GM08714 (cell line): Measurements from ENCODE around the gene CTDSPL2.
"Not testable (repeated sequence)": the region's sequence is repeated elsewhere in the genome, so short reads cannot be mapped to it uniquely, and the experiment has no call there.

Experiments used
- H3K4me3 ChIP-seq: fragments of 200-500 bp; sonication (Bioruptor generic); 2 replicates; pipeline ENCODE4 v1.5.1; 2014; ENCODE audit warnings: mild to moderate bottlenecking, low read length, inconsistent platforms
- ZNF274 ChIP-seq: IDR thresholded peaks from 2 replicates; pipeline ENCODE4 v1.6.1; 2012; ENCODE audit warnings: mild to moderate bottlenecking, low read depth, low read length

CTDSPL2 gene

GRCh38 chr15:44516436-44516835 lies 89.0 kb downstream of the CTDSPL2 start:
- H3K4me3 ChIP-seq: no peak overlapping the region

DNA sequence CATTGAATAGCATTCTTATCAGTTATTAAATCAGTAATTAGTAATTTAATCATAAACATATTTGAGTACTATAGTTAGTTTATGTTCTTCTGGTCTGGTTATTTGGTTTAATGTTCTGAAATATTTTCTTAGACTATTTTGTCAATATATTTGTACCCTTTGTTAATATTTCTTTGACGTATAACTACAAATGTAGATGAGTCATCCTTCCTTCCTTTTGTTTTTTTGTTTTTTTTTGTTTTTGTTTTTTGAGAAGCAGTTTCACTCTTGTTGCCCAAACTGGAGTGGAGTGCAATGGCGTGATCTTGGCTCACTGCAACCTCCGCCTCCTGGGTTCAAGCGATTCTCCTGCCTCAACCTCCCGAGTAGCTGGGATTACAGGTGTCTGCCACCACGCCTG lies 92.1 kb downstream of the CTDSPL2 start:
- no peak overlapping the region for H3K4me3 ChIP-seq
- TF ChIP-seq ZNF274: no peak

More at GRCh38 chr15:44516436-44516835, 89.0 kb downstream of the CTDSPL2 start:
- TF ChIP-seq ZNF274: no peak

GRCh38 chr15:44525018-44525417 lies 97.6 kb downstream of the CTDSPL2 start:
- H3K4me3 ChIP-seq: no peak overlapping the region
- TF ChIP-seq ZNF274: no peak

DNA sequence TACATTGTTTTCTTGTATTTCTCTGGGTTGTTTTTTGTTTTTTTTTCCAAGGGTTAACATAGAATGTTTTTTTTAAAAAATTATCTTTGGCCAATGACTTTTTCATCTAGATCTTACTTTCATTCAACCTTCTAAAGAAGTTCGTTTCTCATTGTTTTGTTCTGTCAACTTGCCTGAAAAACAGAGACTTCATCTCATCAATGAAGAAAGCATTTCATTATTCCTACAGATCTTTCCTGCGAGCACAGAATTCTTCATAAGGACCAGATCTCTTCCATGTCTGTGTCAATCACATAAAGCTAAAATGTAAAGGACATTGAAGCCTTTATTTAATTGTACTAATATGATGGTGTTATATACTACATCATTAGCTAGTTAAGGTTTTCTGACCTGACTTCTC lies 99.8 kb downstream of the CTDSPL2 start:
- no peak overlapping the region for H3K4me3 ChIP-seq
- TF ChIP-seq ZNF274: no peak

- H3K4me3 ChIP-seq: no peak overlapping the region
- no peak for TF ChIP-seq ZNF274
Measured at GRCh38 chr15:44529864-44530604, 102.6 kb downstream of the CTDSPL2 start.

DNA sequence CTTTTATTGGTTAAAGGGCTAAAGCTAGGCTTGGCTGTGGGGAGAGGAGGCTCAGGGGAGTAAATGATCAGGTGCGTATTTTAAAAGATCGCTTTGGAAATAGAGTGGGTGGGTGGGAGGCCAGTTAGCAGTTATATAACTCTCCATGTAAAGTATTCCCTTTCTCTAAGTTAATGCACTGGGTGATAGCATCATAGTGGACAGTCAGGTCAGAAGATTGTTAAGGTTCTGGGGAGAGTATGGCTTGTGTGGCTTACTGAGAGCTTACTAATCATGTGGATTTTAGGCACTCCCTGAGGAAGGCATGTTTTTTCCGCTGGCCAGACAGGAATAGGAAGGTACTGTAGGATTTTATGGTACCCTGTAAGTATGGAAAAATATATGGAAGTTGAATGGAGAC lies 103.2 kb downstream of the CTDSPL2 start:
- no peak overlapping the region for H3K4me3 ChIP-seq
- no peak for TF ChIP-seq ZNF274

DNA sequence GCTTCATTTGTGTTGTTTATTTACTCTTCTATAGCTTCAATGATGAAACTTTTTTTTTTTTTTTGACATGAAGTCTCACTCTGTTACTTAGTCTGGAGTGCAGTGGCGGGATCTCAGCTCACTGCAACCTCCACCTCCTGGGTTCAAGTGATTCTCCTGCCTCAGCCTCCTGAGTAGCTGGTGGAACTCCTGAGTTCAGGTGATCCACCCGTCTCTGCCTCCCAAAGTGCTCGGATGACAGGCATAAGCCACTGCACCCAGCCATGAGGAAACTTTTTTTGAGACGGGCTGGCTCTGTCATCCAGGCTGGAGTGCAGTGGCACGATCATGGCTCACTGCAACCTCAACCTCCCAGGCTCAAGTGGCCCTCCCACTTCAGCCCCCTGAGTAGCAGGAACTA lies 104.8 kb downstream of the CTDSPL2 start:
- H3K4me3 ChIP-seq: not testable (repeated sequence)

GRCh38 chr15:44532689-44533088 lies 105.3 kb downstream of the CTDSPL2 start:
- TF ChIP-seq ZNF274: no peak
- H3K4me3 ChIP-seq: no peak overlapping the region

DNA sequence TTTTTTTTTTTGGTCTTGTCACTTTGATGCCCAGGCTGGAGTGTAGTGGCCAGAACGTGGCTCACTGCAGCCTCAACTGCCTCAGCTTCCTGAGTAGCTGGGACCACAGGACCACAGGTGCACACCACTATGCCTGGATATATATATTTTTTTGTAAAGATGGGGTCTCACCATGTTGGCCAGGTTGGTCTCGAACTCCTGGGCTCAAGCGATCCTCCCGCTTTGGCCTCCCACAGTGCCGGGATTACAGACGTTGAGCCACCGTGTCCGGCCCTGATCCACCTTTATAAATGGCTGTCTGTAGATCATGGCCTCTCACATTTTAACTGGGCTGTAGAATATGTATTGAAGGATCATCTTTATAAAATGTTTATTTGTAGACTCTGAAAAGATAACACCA lies 107.7 kb downstream of the CTDSPL2 start:
- H3K4me3 ChIP-seq: no peak overlapping the region
- TF ChIP-seq ZNF274: no peak

GRCh38 chr15:44535523-44536301 lies 108.3 kb downstream of the CTDSPL2 start:
- H3K4me3 ChIP-seq: peak overlapping the region; percentile 93
- TF ChIP-seq ZNF274: no peak

GRCh38 chr15:44536302-44536961 lies 109.0 kb downstream of the CTDSPL2 start:
- H3K4me3 ChIP-seq: peak overlapping the region; percentile 93
- no peak for TF ChIP-seq ZNF274

GRCh38 chr15:44536962-44537734 lies 109.7 kb downstream of the CTDSPL2 start, which contains the start of gene EIF3J:
Gene EIF3J, plus strand, starts transcription at chr15:44537147. Its CDS starts 48 bp downstream, at chr15:44537195.
- TF ChIP-seq ZNF274: no peak
- H3K4me3 ChIP-seq: peak within 1 kb of the TSS; percentile 93

- no peak for TF ChIP-seq ZNF274
- peak overlapping the region; percentile 93 for H3K4me3 ChIP-seq
Measured at GRCh38 chr15:44537735-44538240, 110.4 kb downstream of the CTDSPL2 start.

DNA sequence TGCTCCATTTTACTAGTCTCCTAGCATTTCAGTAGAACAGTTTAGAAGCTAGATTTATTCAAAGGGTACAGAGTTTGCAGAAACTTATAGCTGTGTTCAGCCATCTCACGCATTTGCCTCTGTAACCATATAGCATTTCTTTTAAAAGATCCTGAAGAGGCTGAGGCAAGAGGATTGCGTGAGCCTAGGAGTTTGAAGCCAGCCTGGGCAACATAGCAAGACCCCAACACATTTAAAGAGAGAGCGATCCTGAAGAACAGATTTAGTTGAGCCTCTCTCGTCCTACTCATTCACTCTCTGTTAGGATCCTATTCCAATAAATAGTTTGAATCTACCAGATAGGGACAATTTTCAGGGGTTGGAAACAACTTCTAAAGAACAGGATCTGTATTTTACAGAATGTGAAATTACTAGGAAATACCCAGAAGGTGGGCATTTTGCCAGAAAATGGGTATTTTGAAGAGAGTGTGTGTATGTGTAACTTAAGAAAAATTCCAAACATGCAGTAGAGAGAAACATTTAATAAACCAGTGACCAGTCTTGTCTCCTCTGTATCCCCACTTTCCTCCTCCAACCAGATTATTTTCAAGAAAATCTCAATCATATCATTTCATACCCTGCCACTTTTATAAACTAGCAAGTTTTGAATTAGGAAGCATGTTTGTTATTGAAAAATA lies 114.0 kb downstream of the CTDSPL2 start:
- TF ChIP-seq ZNF274: no peak
- H3K4me3 ChIP-seq: no peak overlapping the region
